Esophagus squamous epithelium (tissue), 4 donors: ENCODE data around the gene ZMAT5.

ENCODE experiments used
- POLR2A ChIP-seq, 4 donors: fragments of 450-650 bp; IDR thresholded peaks; one replicate each; pipeline ENCODE4 v1.6.1; 2017; ENCODE audit warnings: antibody characterized with exemption in 4 of 4, mild to moderate bottlenecking in 4 of 4, moderate library complexity in 3 of 4
- TF ChIP-seq, protein P1 (sequence below), 6 experiments: fragments of 450-650 bp in 4 of 6; fragments of 200-600 bp in 2 of 6; sonication (generic) in 2 of 6; IDR thresholded peaks; one replicate each; pipeline ENCODE4 v1.5.1; 2016 to 2019; ENCODE audit warnings: antibody characterized with exemption in 6 of 6, mild to moderate bottlenecking in 4 of 6, moderate library complexity in 4 of 6

DNA sequence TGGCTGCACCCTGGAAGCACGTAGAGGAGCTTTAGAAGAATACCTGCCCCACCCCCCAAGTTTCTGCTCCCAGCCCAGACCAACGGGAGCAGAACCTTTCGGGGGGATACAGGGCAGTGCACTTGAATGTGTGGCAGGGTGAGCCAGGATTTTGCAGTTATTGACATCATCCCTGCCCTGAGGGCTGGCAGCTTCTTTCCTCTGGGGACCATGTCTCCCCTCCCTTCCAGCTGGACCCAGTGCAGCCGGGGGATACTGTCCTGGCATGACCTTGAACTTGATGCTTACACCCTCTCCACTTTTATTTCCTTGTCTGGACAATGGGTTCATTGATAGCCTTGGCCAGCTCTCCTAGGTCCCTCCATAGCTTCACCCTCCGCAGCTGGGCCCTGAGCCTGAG lies 51.1 kb downstream of the ZMAT5 start:
- TF ChIP-seq, protein P1, sequence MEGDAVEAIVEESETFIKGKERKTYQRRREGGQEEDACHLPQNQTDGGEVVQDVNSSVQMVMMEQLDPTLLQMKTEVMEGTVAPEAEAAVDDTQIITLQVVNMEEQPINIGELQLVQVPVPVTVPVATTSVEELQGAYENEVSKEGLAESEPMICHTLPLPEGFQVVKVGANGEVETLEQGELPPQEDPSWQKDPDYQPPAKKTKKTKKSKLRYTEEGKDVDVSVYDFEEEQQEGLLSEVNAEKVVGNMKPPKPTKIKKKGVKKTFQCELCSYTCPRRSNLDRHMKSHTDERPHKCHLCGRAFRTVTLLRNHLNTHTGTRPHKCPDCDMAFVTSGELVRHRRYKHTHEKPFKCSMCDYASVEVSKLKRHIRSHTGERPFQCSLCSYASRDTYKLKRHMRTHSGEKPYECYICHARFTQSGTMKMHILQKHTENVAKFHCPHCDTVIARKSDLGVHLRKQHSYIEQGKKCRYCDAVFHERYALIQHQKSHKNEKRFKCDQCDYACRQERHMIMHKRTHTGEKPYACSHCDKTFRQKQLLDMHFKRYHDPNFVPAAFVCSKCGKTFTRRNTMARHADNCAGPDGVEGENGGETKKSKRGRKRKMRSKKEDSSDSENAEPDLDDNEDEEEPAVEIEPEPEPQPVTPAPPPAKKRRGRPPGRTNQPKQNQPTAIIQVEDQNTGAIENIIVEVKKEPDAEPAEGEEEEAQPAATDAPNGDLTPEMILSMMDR (IDR thresholded peaks at IDR 0.05) = no peak
- no peak for TF ChIP-seq POLR2A (IDR thresholded peaks at IDR 0.05)
